WTC11 (cell line): ENCODE results near the gene PIK3CG. TPM values are rescaled to one million over a fixed set of nuclear protein-coding genes. Genes with fewer than 3 reads are reported as not detected.

Source experiments
- ATAC-seq: fragments of 200-7000 bp; cut with Tn5 transposase; 2 replicates; pipeline ENCODE4 v1.10.0; 2021; ENCODE audit warnings: mild to moderate bottlenecking, moderate library complexity
- CTCF ChIA-PET: fragments of 300-600 bp; sonication (Branson Sonifier 250); formaldehyde crosslinking; loops from one replicate; lab custom pipeline; 2021; ENCODE audit warnings: antibody characterized with exemption; lab: Charles Lee
- POLR2A ChIA-PET: fragments of 350-600 bp; sonication (Branson Sonifier 250); formaldehyde crosslinking; loops from one replicate; lab custom pipeline; 2021; ENCODE audit warnings: antibody characterized with exemption; lab: Charles Lee
- DNase-seq: peaks from one replicate; pipeline ENCODE4 v3.0.0; 2021; ENCODE audit warnings: low spot score
- H3K27ac Mint-ChIP-seq: 2 replicates; pipeline ENCODE4 v1.8.0; 2021; ENCODE audit warnings: mixed read lengths
- H3K27me3 Mint-ChIP-seq: 2 replicates; pipeline ENCODE4 v1.8.0; 2021; ENCODE audit warnings: low read depth, mild to moderate bottlenecking, moderate library complexity, mixed read lengths
- H3K36me3 Mint-ChIP-seq: 2 replicates; pipeline ENCODE4 v1.8.0; 2021; ENCODE audit warnings: mixed read lengths
- H3K4me1 Mint-ChIP-seq: 2 replicates; pipeline ENCODE4 v1.8.0; 2022; ENCODE audit warnings: mixed read lengths
- H3K4me3 Mint-ChIP-seq: 2 replicates; pipeline ENCODE4 v1.8.0; 2021; ENCODE audit warnings: mild to moderate bottlenecking, moderate library complexity, mixed read lengths
- H3K9me3 Mint-ChIP-seq: 2 replicates; pipeline ENCODE4 v1.8.0; 2021; ENCODE audit warnings: mixed read lengths
- ATF2 ChIP-seq: sonication (generic); formaldehyde crosslinking; IDR thresholded peaks from 2 replicates; pipeline ENCODE4 v1.8.1; 2022; ENCODE audit warnings: low read depth, missing genetic modification reagents, borderline replicate concordance
- FOXK1 ChIP-seq: sonication (generic); formaldehyde crosslinking; IDR thresholded peaks from 2 replicates; pipeline ENCODE4 v1.8.0; 2022; ENCODE audit warnings: mild to moderate bottlenecking, moderate library complexity, missing genetic modification reagents
- FOXP1 ChIP-seq: sonication (generic); formaldehyde crosslinking; IDR thresholded peaks from 2 replicates; pipeline ENCODE4 v1.8.0; 2022; ENCODE audit warnings: missing genetic modification reagents, mild to moderate bottlenecking, moderate library complexity, borderline replicate concordance
- HMGA2 ChIP-seq: fragments of 250-450 bp; sonication (Bioruptor Pico); IDR thresholded peaks from 2 replicates; pipeline ENCODE4 v1.4.0; 2021; ENCODE audit warnings: mild to moderate bottlenecking, moderate library complexity
- IRF1 ChIP-seq: sonication (generic); formaldehyde crosslinking; IDR thresholded peaks from 2 replicates; pipeline ENCODE4 v1.8.0; 2023; ENCODE audit warnings: missing genetic modification reagents
- JAZF1 ChIP-seq: fragments of 250-450 bp; sonication (Bioruptor Pico); IDR thresholded peaks from 2 replicates; pipeline ENCODE4 v1.9.0; 2021; ENCODE audit warnings: moderate library complexity, mild to moderate bottlenecking, inconsistent platforms
- MAX ChIP-seq: sonication (generic); formaldehyde crosslinking; IDR thresholded peaks from 2 replicates; pipeline ENCODE4 v1.8.0; 2022; ENCODE audit warnings: mild to moderate bottlenecking, missing genetic modification reagents
- RELA ChIP-seq: sonication (generic); formaldehyde crosslinking; IDR thresholded peaks from 2 replicates; pipeline ENCODE4 v1.8.1; 2022; ENCODE audit warnings: missing genetic modification reagents, mild to moderate bottlenecking, borderline replicate concordance
- TCF7 ChIP-seq: sonication (generic); formaldehyde crosslinking; IDR thresholded peaks from 2 replicates; pipeline ENCODE4 v1.8.0; 2022; ENCODE audit warnings: mild to moderate bottlenecking, low read depth, missing genetic modification reagents, moderate library complexity
- USF2 ChIP-seq: sonication (generic); formaldehyde crosslinking; IDR thresholded peaks from 2 replicates; pipeline ENCODE4 v1.8.1; 2023; ENCODE audit warnings: mild to moderate bottlenecking, missing genetic modification reagents, moderate library complexity
- ZNF416 ChIP-seq: fragments of 250-450 bp; sonication (Bioruptor Pico); IDR thresholded peaks from 2 replicates; pipeline ENCODE4 v1.9.0; 2021; ENCODE audit warnings: mild to moderate bottlenecking, inconsistent platforms
- ZNF423 ChIP-seq: fragments of 250-450 bp; sonication (Bioruptor Pico); IDR thresholded peaks from 2 replicates; pipeline ENCODE4 v2.1.2; 2022; ENCODE audit warnings: mild to moderate bottlenecking, moderate library complexity
- total RNA-seq: library from RNA; stranded (reverse); gene quantifications from 3 replicates; pipeline ENCODE4 v1.2.3, GENCODE V29; 2021
- TF ChIP-seq, protein P1 (sequence below): fragments of 250-450 bp; sonication (Bioruptor Pico); IDR thresholded peaks from 2 replicates; pipeline ENCODE4 v2.1.2; 2022; ENCODE audit warnings: mild to moderate bottlenecking, moderate library complexity
- TF ChIP-seq, protein P2 (sequence below): sonication (generic); formaldehyde crosslinking; conservative IDR thresholded peaks from 2 replicates; pipeline ENCODE4 v1.8.1; 2023; ENCODE audit warnings: mild to moderate bottlenecking, low read depth, missing genetic modification reagents, moderate library complexity
- TF ChIP-seq, protein P3 (sequence below): sonication (generic); formaldehyde crosslinking; IDR thresholded peaks from 2 replicates; pipeline ENCODE4 v1.8.0; 2023; ENCODE audit warnings: missing genetic modification reagents, mild to moderate bottlenecking, borderline replicate concordance

Gene PIK3CG
- total RNA-seq, 1 experiment from 2014 or later, result 0.07 TPM

DNA sequence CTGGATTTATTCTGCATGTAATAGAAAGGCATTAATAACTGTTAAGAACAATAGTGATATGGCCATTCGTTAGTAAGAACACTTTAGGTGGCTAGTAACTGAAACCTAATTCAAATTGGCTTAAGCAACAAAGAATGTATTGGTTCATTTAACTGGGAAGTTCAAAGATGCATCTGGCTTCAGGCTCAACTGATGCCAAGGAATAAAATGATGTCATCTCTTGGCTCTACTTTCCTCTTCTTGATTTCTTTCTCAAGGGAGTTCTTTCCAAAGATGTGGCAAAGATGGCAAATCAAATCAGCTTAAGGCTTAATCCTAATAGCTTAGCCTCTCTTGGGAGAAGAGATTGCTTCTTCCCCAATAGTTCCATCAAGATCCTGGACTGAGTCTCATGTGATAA, 51.6 kb downstream of the PIK3CG start:
- ChIA-PET POLR2A (no interaction called here), CTCF (no interaction called here)
- Mint-ChIP-seq H3K36me3 (no peaks in the 10 kb centered on the region; the same call in 1 of the 2 replicates), H3K4me3 (no peak overlapping the region), H3K9me3 (peaks cover 18% of the 10 kb centered on the region), H3K27ac (no peak overlapping the region), H3K4me1 (no peaks in the 10 kb centered on the region), H3K27me3 (peaks cover 4% of the 10 kb centered on the region; the same call in 1 of the 2 replicates)
- no peak for DNase-seq
- TF ChIP-seq ZNF423 (CRISPR knock-in tag) (no peak), FOXK1 (CRISPR knock-in tag) (no peak), FOXP1 (no peak), RELA (CRISPR knock-in tag) (no peak), ZNF416 (CRISPR knock-in tag) (no peak), JAZF1 (no peak), HMGA2 (CRISPR knock-in tag) (no peak), MAX (no peak), ATF2 (CRISPR knock-in tag) (no peak), IRF1 (CRISPR knock-in tag) (no peak), USF2 (no peak), TCF7 (CRISPR knock-in tag) (no peak)
- TF ChIP-seq, protein P1, sequence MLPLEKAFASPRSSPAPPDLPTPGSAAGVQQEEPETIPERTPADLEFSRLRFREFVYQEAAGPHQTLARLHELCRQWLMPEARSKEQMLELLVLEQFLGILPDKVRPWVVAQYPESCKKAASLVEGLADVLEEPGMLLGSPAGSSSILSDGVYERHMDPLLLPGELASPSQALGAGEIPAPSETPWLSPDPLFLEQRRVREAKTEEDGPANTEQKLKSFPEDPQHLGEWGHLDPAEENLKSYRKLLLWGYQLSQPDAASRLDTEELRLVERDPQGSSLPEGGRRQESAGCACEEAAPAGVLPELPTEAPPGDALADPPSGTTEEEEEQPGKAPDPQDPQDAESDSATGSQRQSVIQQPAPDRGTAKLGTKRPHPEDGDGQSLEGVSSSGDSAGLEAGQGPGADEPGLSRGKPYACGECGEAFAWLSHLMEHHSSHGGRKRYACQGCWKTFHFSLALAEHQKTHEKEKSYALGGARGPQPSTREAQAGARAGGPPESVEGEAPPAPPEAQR (CRISPR knock-in tag), result no peak
- TF ChIP-seq, protein P2, sequence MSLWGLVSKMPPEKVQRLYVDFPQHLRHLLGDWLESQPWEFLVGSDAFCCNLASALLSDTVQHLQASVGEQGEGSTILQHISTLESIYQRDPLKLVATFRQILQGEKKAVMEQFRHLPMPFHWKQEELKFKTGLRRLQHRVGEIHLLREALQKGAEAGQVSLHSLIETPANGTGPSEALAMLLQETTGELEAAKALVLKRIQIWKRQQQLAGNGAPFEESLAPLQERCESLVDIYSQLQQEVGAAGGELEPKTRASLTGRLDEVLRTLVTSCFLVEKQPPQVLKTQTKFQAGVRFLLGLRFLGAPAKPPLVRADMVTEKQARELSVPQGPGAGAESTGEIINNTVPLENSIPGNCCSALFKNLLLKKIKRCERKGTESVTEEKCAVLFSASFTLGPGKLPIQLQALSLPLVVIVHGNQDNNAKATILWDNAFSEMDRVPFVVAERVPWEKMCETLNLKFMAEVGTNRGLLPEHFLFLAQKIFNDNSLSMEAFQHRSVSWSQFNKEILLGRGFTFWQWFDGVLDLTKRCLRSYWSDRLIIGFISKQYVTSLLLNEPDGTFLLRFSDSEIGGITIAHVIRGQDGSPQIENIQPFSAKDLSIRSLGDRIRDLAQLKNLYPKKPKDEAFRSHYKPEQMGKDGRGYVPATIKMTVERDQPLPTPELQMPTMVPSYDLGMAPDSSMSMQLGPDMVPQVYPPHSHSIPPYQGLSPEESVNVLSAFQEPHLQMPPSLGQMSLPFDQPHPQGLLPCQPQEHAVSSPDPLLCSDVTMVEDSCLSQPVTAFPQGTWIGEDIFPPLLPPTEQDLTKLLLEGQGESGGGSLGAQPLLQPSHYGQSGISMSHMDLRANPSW (CRISPR knock-in tag), result no peak
- TF ChIP-seq, protein P3, sequence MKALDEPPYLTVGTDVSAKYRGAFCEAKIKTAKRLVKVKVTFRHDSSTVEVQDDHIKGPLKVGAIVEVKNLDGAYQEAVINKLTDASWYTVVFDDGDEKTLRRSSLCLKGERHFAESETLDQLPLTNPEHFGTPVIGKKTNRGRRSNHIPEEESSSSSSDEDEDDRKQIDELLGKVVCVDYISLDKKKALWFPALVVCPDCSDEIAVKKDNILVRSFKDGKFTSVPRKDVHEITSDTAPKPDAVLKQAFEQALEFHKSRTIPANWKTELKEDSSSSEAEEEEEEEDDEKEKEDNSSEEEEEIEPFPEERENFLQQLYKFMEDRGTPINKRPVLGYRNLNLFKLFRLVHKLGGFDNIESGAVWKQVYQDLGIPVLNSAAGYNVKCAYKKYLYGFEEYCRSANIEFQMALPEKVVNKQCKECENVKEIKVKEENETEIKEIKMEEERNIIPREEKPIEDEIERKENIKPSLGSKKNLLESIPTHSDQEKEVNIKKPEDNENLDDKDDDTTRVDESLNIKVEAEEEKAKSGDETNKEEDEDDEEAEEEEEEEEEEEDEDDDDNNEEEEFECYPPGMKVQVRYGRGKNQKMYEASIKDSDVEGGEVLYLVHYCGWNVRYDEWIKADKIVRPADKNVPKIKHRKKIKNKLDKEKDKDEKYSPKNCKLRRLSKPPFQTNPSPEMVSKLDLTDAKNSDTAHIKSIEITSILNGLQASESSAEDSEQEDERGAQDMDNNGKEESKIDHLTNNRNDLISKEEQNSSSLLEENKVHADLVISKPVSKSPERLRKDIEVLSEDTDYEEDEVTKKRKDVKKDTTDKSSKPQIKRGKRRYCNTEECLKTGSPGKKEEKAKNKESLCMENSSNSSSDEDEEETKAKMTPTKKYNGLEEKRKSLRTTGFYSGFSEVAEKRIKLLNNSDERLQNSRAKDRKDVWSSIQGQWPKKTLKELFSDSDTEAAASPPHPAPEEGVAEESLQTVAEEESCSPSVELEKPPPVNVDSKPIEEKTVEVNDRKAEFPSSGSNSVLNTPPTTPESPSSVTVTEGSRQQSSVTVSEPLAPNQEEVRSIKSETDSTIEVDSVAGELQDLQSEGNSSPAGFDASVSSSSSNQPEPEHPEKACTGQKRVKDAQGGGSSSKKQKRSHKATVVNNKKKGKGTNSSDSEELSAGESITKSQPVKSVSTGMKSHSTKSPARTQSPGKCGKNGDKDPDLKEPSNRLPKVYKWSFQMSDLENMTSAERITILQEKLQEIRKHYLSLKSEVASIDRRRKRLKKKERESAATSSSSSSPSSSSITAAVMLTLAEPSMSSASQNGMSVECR (CRISPR knock-in tag), result no peak
- no peak for ATAC-seq
